ENCODE results near the gene GOLGA8S.
"Not testable (repeated sequence)": the region's sequence is repeated elsewhere in the genome, so short reads cannot be mapped to it uniquely, and the experiment has no call there.

GOLGA8S gene

DNA sequence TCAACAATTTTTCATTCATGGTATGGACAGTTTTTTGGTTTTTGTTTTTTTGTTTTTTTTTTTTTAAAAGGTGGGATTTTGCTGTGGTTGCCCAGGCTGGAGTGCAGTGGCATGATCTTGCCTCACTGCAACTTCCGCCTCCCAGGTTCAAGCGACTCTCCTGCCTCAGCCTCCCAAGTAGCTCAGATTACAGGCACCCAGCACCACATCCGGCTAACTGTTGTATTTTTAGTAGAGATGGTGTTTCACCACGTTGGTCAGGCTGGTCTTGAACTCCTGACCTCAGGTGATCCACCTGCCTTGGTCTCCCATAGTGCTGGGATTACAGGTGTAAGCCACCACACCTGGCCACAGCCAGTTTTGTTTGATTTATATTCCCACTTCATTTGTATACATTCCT, 16.6 kb downstream of the GOLGA8S start:
- H4K8ac ChIP-seq (ENCODE audit: low read length); H3K4me3 ChIP-seq (ENCODE audit: insufficient read depth in 1 of 2, low read depth in 1 of 2, low read length in 2 of 2); H3K4me2 ChIP-seq (ENCODE audit: low read length, poor library complexity, severe bottlenecking); H3K27ac ChIP-seq (ENCODE audit: low read length, poor library complexity, severe bottlenecking); H3K9me3 ChIP-seq (ENCODE audit: control insufficient read depth, low read length); DNase-seq; H2BK5ac ChIP-seq (ENCODE audit: low read depth, low read length, poor library complexity, severe bottlenecking); H3K9ac ChIP-seq (ENCODE audit: low read length); H4K91ac ChIP-seq (ENCODE audit: low read length); H2BK120ac ChIP-seq (ENCODE audit: low read depth, low read length); H3K36me3 ChIP-seq (ENCODE audit: control insufficient read depth in 1 of 2, insufficient read depth in 2 of 2, low read depth in 1 of 2, low read length in 2 of 2); H3K79me1 ChIP-seq (replicated peaks; ENCODE audit: low read length, poor library complexity, severe bottlenecking); H3K4ac ChIP-seq (ENCODE audit: low read depth in 1 of 2, low read length in 2 of 2); H3K27me3 ChIP-seq (ENCODE audit: control insufficient read depth in 1 of 2, insufficient read depth in 1 of 2, low read length in 2 of 2); H3K4me1 ChIP-seq (ENCODE audit: control insufficient read depth, insufficient read depth, low read depth, low read length); H3K18ac ChIP-seq (ENCODE audit: low read depth in 1 of 2, low read length in 2 of 2); H2AK5ac ChIP-seq (ENCODE audit: low read length, severe bottlenecking); H2BK15ac ChIP-seq (ENCODE audit: low read depth, poor library complexity, severe bottlenecking); H3K23ac ChIP-seq (ENCODE audit: low read length in 2 of 2); H3K14ac ChIP-seq (ENCODE audit: low read length in 2 of 2); H2BK12ac ChIP-seq (ENCODE audit: low read length in 2 of 2); H2AFZ ChIP-seq (ENCODE audit: low read depth, low read length): not testable (repeated sequence)
- 32% methylated on average over 3 of the region's 4 CpGs for whole genome bisulfite sequencing

DNA sequence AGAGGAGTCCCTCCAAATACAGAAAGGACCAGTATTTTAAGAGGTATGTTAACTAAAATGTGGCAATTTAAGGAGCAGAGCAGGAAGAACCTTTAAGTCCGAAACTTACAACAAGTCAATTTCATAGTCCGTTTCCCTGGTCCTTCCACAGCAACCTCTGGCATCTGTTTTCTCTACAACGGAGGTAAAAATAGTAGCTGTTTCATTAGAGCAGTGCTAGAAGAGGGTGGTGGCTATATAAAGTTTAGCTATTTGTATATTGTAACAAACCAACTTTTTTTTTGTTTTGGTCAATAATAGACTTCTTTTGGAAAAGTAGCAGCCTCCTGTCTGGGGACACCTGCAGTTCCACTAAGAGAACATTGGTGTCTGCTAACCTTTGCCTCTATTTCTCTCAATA, 17.3 kb downstream of the GOLGA8S start:
- WGBS = no CpG with 5 or more reads among the region's 3 CpGs
- not testable (repeated sequence) for H2BK120ac ChIP-seq (ENCODE audit: low read depth, low read length)

DNA sequence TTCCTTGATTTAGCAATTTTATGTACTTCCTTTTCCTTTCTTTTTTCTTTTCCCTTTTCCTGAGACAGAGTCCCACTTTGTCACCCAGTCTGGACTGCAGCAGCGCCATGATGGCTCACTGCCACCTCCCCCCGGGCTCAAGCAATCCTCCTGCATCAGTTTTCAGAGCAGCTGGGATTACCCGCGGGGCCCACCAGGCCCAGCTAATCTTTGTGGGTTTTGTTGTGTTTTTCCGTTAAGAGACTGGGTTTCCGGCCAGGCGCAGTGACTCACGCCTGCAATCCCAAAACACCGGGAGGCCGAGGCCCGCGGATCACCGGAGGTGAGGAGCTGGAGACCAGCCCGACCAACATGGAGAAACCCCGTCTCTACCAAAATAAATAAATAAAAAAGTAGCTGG, 17.7 kb downstream of the GOLGA8S start:
- no peak overlapping the region for H2AFZ ChIP-seq (ENCODE audit: low read depth, low read length)
- H4K91ac ChIP-seq (ENCODE audit: low read length) = no peak overlapping the region
- no peak overlapping the region for H2BK120ac ChIP-seq (ENCODE audit: low read depth, low read length)
- no peak overlapping the region for H2BK15ac ChIP-seq (ENCODE audit: low read depth, poor library complexity, severe bottlenecking)
- H3K4ac ChIP-seq (ENCODE audit: low read depth in 1 of 2, low read length in 2 of 2) = no peak overlapping the region
- H3K27me3 ChIP-seq (ENCODE audit: control insufficient read depth in 1 of 2, insufficient read depth in 1 of 2, low read length in 2 of 2) = no peaks in the 10 kb centered on the region
- H3K79me1 ChIP-seq (replicated peaks; ENCODE audit: low read length, poor library complexity, severe bottlenecking) = no peaks in the 10 kb centered on the region
- H2BK5ac ChIP-seq (ENCODE audit: low read depth, low read length, poor library complexity, severe bottlenecking) = no peak overlapping the region
- no peak overlapping the region for H3K18ac ChIP-seq (ENCODE audit: low read depth in 1 of 2, low read length in 2 of 2)
- no peaks in the 10 kb centered on the region for H3K4me1 ChIP-seq (ENCODE audit: control insufficient read depth, insufficient read depth, low read depth, low read length)
- no peak overlapping the region for H3K9ac ChIP-seq (ENCODE audit: low read length)
- no peak overlapping the region for H3K4me3 ChIP-seq (ENCODE audit: insufficient read depth in 1 of 2, low read depth in 1 of 2, low read length in 2 of 2)
- H3K27ac ChIP-seq (ENCODE audit: low read length, poor library complexity, severe bottlenecking) = no peak overlapping the region
- no peaks in the 10 kb centered on the region for H3K9me3 ChIP-seq (ENCODE audit: control insufficient read depth, low read length)
- H3K36me3 ChIP-seq (ENCODE audit: control insufficient read depth in 1 of 2, insufficient read depth in 2 of 2, low read depth in 1 of 2, low read length in 2 of 2) = no peaks in the 10 kb centered on the region
- peak; percentile 3 for DNase-seq
- 90% methylated on average over 15 of the region's 15 CpGs for WGBS
- H2AK5ac ChIP-seq (ENCODE audit: low read length, severe bottlenecking) = no peak overlapping the region
- H2BK12ac ChIP-seq (ENCODE audit: low read length in 2 of 2) = no peak overlapping the region
- no peak overlapping the region for H3K4me2 ChIP-seq (ENCODE audit: low read length, poor library complexity, severe bottlenecking)
- H3K23ac ChIP-seq (ENCODE audit: low read length in 2 of 2) = no peak overlapping the region
- no peak overlapping the region for H3K14ac ChIP-seq (ENCODE audit: low read length in 2 of 2)
- H4K8ac ChIP-seq (ENCODE audit: low read length) = no peak overlapping the region

More for the DNA sequence above, 17.3 kb downstream of the GOLGA8S start:
- not testable (repeated sequence) for H3K9me3 ChIP-seq (ENCODE audit: control insufficient read depth, low read length); H3K4me1 ChIP-seq (ENCODE audit: control insufficient read depth, insufficient read depth, low read depth, low read length); H3K4me3 ChIP-seq (ENCODE audit: insufficient read depth in 1 of 2, low read depth in 1 of 2, low read length in 2 of 2); H2AFZ ChIP-seq (ENCODE audit: low read depth, low read length); H3K9ac ChIP-seq (ENCODE audit: low read length); H3K27me3 ChIP-seq (ENCODE audit: control insufficient read depth in 1 of 2, insufficient read depth in 1 of 2, low read length in 2 of 2); H4K91ac ChIP-seq (ENCODE audit: low read length); H3K14ac ChIP-seq (ENCODE audit: low read length in 2 of 2); DNase-seq; H3K36me3 ChIP-seq (ENCODE audit: control insufficient read depth in 1 of 2, insufficient read depth in 2 of 2, low read depth in 1 of 2, low read length in 2 of 2); H3K4ac ChIP-seq (ENCODE audit: low read depth in 1 of 2, low read length in 2 of 2); H3K79me1 ChIP-seq (replicated peaks; ENCODE audit: low read length, poor library complexity, severe bottlenecking); H2BK12ac ChIP-seq (ENCODE audit: low read length in 2 of 2); H2BK5ac ChIP-seq (ENCODE audit: low read depth, low read length, poor library complexity, severe bottlenecking); H3K23ac ChIP-seq (ENCODE audit: low read length in 2 of 2); H3K27ac ChIP-seq (ENCODE audit: low read length, poor library complexity, severe bottlenecking); H3K18ac ChIP-seq (ENCODE audit: low read depth in 1 of 2, low read length in 2 of 2); H2AK5ac ChIP-seq (ENCODE audit: low read length, severe bottlenecking); H4K8ac ChIP-seq (ENCODE audit: low read length); H2BK15ac ChIP-seq (ENCODE audit: low read depth, poor library complexity, severe bottlenecking); H3K4me2 ChIP-seq (ENCODE audit: low read length, poor library complexity, severe bottlenecking)

DNA sequence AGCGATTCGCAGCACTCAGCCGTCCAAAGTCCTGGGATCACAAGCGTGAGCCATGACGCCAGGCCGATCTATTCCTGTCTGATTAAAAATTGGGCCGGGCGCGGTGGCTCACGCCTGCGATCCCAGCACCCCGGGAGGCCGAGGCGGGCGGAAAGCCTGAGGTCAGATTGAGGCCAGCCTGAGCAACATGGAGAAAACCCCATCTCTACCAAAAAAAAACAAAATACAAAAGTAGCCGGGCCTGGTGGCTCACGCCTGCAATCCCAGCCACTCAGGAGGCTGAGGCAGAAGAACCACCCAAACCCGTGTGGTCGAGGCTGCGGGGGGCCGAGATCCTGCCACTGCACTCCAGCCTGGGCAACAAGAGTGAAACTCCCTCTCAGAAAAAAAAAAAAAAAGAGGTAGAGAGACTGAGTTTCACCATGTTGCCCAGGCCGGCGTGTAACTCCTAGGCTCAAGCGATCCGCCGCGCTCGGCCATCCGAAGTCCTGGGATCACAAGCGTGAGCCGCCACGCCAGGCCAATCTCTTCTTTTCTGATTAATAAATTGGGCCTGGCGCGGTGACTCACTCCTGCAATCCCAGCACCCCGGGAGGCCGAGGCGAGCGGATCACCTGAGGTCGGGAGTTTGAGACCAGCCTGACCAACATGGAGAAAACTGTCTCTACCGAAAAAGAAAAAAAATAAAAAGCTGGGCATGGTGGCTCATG, 18.5 kb downstream of the GOLGA8S start:
- H2BK12ac ChIP-seq (ENCODE audit: low read length in 2 of 2); H3K9me3 ChIP-seq (ENCODE audit: control insufficient read depth, low read length): not testable (repeated sequence)
- WGBS = 94% methylated on average over 40 of the region's 40 CpGs

More for the DNA sequence above, 18.5 kb downstream of the GOLGA8S start:
- not testable (repeated sequence) for H3K27me3 ChIP-seq (ENCODE audit: control insufficient read depth in 1 of 2, insufficient read depth in 1 of 2, low read length in 2 of 2); H3K36me3 ChIP-seq (ENCODE audit: control insufficient read depth in 1 of 2, insufficient read depth in 2 of 2, low read depth in 1 of 2, low read length in 2 of 2); H3K4ac ChIP-seq (ENCODE audit: low read depth in 1 of 2, low read length in 2 of 2); H3K4me3 ChIP-seq (ENCODE audit: insufficient read depth in 1 of 2, low read depth in 1 of 2, low read length in 2 of 2); H2AFZ ChIP-seq (ENCODE audit: low read depth, low read length); H3K23ac ChIP-seq (ENCODE audit: low read length in 2 of 2); H3K27ac ChIP-seq (ENCODE audit: low read length, poor library complexity, severe bottlenecking); H4K8ac ChIP-seq (ENCODE audit: low read length); H3K4me2 ChIP-seq (ENCODE audit: low read length, poor library complexity, severe bottlenecking); H3K9ac ChIP-seq (ENCODE audit: low read length); H3K4me1 ChIP-seq (ENCODE audit: control insufficient read depth, insufficient read depth, low read depth, low read length); H2BK15ac ChIP-seq (ENCODE audit: low read depth, poor library complexity, severe bottlenecking); H2BK5ac ChIP-seq (ENCODE audit: low read depth, low read length, poor library complexity, severe bottlenecking); H3K79me1 ChIP-seq (replicated peaks; ENCODE audit: low read length, poor library complexity, severe bottlenecking); H4K91ac ChIP-seq (ENCODE audit: low read length); H2BK120ac ChIP-seq (ENCODE audit: low read depth, low read length); H3K18ac ChIP-seq (ENCODE audit: low read depth in 1 of 2, low read length in 2 of 2); H3K14ac ChIP-seq (ENCODE audit: low read length in 2 of 2); H2AK5ac ChIP-seq (ENCODE audit: low read length, severe bottlenecking); DNase-seq
